Measurements from ENCODE around the gene ADCK1. TPM values are rescaled to one million over a fixed set of nuclear protein-coding genes. Genes with fewer than 3 reads are reported as not detected.

The ADCK1 gene
- total and polyA plus RNA-seq, 3 donors from 2014 or later = 7.5 to 14.3 (median 12.3) TPM

GRCh38 chr14:77961847-77962580 is 162.1 kb downstream of the ADCK1 start:
- Histone ChIP-seq H3K4me1 (peaks cover 3% of the 10 kb centered on the region), H3K27ac (no peak overlapping the region), H3K27me3 (no peaks in the 10 kb centered on the region), H3K36me3 (ENCODE audit: low read depth, missing control alignments) (no peaks in the 10 kb centered on the region), H3K9me3 (no peaks in the 10 kb centered on the region), H3K4me3 (no peak overlapping the region)
- intact Hi-C loops (cut with DNase I; ENCODE audit: low total_unique reads) = no loop called here
- TF ChIP-seq, protein P1, sequence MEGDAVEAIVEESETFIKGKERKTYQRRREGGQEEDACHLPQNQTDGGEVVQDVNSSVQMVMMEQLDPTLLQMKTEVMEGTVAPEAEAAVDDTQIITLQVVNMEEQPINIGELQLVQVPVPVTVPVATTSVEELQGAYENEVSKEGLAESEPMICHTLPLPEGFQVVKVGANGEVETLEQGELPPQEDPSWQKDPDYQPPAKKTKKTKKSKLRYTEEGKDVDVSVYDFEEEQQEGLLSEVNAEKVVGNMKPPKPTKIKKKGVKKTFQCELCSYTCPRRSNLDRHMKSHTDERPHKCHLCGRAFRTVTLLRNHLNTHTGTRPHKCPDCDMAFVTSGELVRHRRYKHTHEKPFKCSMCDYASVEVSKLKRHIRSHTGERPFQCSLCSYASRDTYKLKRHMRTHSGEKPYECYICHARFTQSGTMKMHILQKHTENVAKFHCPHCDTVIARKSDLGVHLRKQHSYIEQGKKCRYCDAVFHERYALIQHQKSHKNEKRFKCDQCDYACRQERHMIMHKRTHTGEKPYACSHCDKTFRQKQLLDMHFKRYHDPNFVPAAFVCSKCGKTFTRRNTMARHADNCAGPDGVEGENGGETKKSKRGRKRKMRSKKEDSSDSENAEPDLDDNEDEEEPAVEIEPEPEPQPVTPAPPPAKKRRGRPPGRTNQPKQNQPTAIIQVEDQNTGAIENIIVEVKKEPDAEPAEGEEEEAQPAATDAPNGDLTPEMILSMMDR (IDR thresholded peaks at IDR 0.05) = no peak
- no peak for TF ChIP-seq POLR2A (IDR thresholded peaks at IDR 0.05)
- no peak for DNase-seq
- 83 to 88% methylated on average over 9 of the region's 9 CpGs for WGBS, 2 donors

DNA sequence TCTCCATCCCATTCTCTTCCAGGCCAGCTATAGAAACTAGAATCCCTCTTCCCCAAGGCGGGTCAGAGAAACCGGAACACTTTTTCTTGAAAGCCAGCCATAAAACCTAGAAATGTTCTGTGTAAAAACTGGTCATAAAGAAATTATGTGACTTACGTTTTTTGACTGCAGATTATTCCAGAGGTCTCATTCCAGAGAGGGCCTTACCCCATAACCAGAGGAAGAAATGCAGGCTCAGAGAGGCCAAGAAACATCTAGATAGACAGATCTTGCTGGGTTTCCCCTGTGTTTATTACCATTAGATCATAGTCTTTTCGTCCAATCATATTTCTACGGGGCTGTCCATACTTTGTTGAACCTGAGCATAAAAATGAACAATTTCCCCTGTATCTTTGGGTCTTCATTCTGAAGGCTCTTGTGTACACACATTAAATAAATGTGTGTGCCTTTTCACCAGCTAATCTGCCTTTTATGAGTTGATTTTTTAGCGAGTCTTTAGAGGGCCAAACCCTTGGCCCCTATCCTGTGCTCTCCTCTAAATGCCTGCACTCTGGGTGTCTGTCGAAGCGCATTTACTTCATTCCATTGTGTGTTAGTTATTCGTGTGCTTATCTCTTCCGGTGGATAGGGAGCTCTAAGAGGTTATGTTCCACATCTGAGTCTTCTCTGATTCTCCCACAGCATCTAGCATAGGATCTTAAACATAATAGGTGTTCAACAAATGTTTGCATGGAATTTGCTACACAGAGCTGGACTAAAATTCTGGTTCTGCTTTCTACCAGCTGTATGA is 163.0 kb downstream of the ADCK1 start:
- TF ChIP-seq, protein P1 (IDR thresholded peaks at IDR 0.05) = no peak
- TF ChIP-seq POLR2A (IDR thresholded peaks at IDR 0.05) = no peak
- no peak for DNase-seq
- H3K27me3 ChIP-seq = no peaks in the 10 kb centered on the region
- H3K9me3 ChIP-seq = no peaks in the 10 kb centered on the region
- peaks cover 3% of the 10 kb centered on the region for H3K4me1 ChIP-seq
- H3K36me3 ChIP-seq (ENCODE audit: low read depth, missing control alignments) = no peaks in the 10 kb centered on the region
- H3K27ac ChIP-seq = no peak overlapping the region
- intact Hi-C loops (cut with DNase I; ENCODE audit: low total_unique reads) = no loop called here
- WGBS, 2 donors = 83 to 84% methylated on average over 10 of the region's 10 CpGs
- no peak overlapping the region for H3K4me3 ChIP-seq

GRCh38 chr14:77964586-77964985 is 164.7 kb downstream of the ADCK1 start:
- Histone ChIP-seq H3K4me1 (peaks cover 3% of the 10 kb centered on the region), H3K27me3 (no peaks in the 10 kb centered on the region), H3K4me3 (no peak overlapping the region), H3K36me3 (ENCODE audit: low read depth, missing control alignments) (no peaks in the 10 kb centered on the region), H3K9me3 (no peaks in the 10 kb centered on the region), H3K27ac (no peak overlapping the region)
- no peak for TF ChIP-seq POLR2A (IDR thresholded peaks at IDR 0.05)
- TF ChIP-seq, protein P1 (IDR thresholded peaks at IDR 0.05) = no peak
- 92 to 95% methylated on average over 3 of the region's 3 CpGs for WGBS, 2 donors
- DNase-seq = no peak
- intact Hi-C loops (cut with DNase I; ENCODE audit: low total_unique reads) = no loop called here

GRCh38 chr14:77965050-77965449 is 165.1 kb downstream of the ADCK1 start:
- no peak overlapping the region for H3K4me3 ChIP-seq

More at GRCh38 chr14:77965050-77965449, 165.1 kb downstream of the ADCK1 start:
- WGBS, 2 donors = 84 to 100% methylated on average over 2 to 4 of the region's 4 CpGs
- Histone ChIP-seq H3K27me3 (no peaks in the 10 kb centered on the region), H3K9me3 (no peaks in the 10 kb centered on the region), H3K36me3 (ENCODE audit: low read depth, missing control alignments) (no peaks in the 10 kb centered on the region), H3K4me1 (peaks cover 3% of the 10 kb centered on the region), H3K27ac (no peak overlapping the region)
- TF ChIP-seq, protein P1 (IDR thresholded peaks at IDR 0.05) = no peak
- TF ChIP-seq POLR2A (IDR thresholded peaks at IDR 0.05) = no peak
- DNase-seq = no peak
- intact Hi-C loops (cut with DNase I; ENCODE audit: low total_unique reads) = no loop called here
